H1 (cell line): Measurements from ENCODE around the gene KRTAP5-4.

Source experiments
- CTCF ChIP-seq, 3 experiments: IDR thresholded peaks; 1 replicate in 2 of 3; 2 replicates in 1 of 3; pipeline versions ENCODE4 v1.5.1 to v1.6.1; 2011; ENCODE audit warnings: low read length in 3 of 3, mild to moderate bottlenecking in 3 of 3, inconsistent platforms in 2 of 3, low read depth in 1 of 3, moderate library complexity in 1 of 3; ENCODE audit not compliant: insufficient read depth in 1 of 3; ENCODE audit errors: control extremely low read depth in 1 of 3
- EZH2 ChIP-seq: fragments of 200-600 bp; sonication (generic); IDR thresholded peaks from 2 replicates; pipeline ENCODE4 v1.7.1; 2012; ENCODE audit warnings: low read depth, mild to moderate bottlenecking, moderate library complexity, low read length, inconsistent platforms; ENCODE audit not compliant: severe bottlenecking
- POLR2A ChIP-seq, 2 experiments: IDR thresholded peaks; 1 replicate in 1 of 2; 2 replicates in 1 of 2; pipeline ENCODE4 v1.6.1; 2011; ENCODE audit warnings: low read depth in 2 of 2, low read length in 2 of 2, mild to moderate bottlenecking in 2 of 2; ENCODE audit errors: control extremely low read depth in 1 of 2
- RBBP5 ChIP-seq: IDR thresholded peaks from 2 replicates; pipeline ENCODE4 v1.7.1; 2012; ENCODE audit warnings: low read depth, mild to moderate bottlenecking, inconsistent platforms, low read length, moderate library complexity, borderline replicate concordance
- SIRT6 ChIP-seq: IDR thresholded peaks from one replicate; pipeline ENCODE4 v1.7.1; 2012; ENCODE audit warnings: low read length, inconsistent platforms
- TCF12 ChIP-seq: IDR thresholded peaks from 2 replicates; pipeline ENCODE4 v1.6.1; 2011; ENCODE audit warnings: low read depth, mild to moderate bottlenecking, low read length
- TEAD4 ChIP-seq: IDR thresholded peaks from 2 replicates; pipeline ENCODE4 v1.6.1; 2012; ENCODE audit warnings: low read depth, low read length, inconsistent platforms, mixed read lengths
- ZNF274 ChIP-seq: IDR thresholded peaks from 2 replicates; pipeline ENCODE4 v1.7.0; 2012; ENCODE audit warnings: low read length, borderline replicate concordance; ENCODE audit errors: extremely low read depth

- TF ChIP-seq CTCF (IDR thresholded peaks at IDR 0.05; ENCODE audit: control extremely low read depth in 1 of 3, insufficient read depth in 1 of 3, low read depth in 1 of 3, low read length in 3 of 3) (no peak), TEAD4 (no peak), ZNF274 (no peak), EZH2 (no peak), SIRT6 (no peak), TCF12 (no peak), POLR2A (IDR thresholded peaks at IDR 0.05; ENCODE audit: control extremely low read depth in 1 of 2, low read depth in 2 of 2, low read length in 2 of 2) (no peak), RBBP5 (no peak)
Observed at GRCh38 chr11:1653541-1654387, 31.8 kb upstream of the KRTAP5-4 start.
